HG02678 (cell line): Measurements from ENCODE around the gene CYBC1.
A peak's percentile ranks its signal among the peaks of the same experiment; 100 is the strongest.

Experiments
- ATAC-seq: cut with Tn5 transposase; IDR thresholded peaks from one replicate; pipeline ENCODE4 v1.9.1; 2021; ENCODE audit warnings: mild to moderate bottlenecking, moderate library complexity; ENCODE audit not compliant: unreplicated experiment

The CYBC1 gene

DNA sequence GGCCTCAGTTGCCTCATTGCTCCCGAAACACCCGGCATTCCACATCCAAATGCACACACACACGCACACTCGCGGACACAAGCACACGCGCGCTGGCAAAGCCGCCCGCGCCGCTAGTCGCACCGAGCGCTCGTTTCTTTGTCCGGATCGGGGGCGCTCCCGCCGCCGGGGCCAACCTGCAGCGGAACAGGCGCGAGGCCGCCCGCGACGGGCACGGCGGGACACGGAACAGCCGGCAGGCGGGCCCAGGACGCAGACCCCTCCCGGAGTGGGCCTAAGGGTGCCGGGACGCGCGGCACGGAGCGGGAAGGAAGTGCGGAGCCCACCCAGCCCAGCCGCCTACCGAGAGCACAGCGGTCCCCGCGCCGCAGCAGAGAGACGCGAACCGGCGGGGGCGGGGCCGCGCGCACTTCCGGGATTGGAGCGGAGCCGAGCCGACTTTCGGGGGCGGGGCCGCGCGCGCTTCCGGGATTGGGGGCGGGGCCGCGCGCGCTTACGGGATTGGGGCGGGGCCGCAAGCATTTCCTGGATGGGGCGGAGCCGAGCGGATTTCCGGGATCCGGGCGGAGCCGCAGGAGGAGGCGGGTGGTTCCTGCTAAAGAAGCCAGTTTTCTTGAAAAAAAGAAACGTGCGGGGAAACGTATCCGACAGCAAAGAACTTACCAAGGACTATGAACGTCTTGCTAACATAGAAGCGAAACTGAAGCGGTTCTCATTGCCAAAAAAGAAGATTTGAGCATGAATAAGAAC, at the start of gene CYBC1:
TSS of gene CYBC1 (minus strand) at position 396 of the 750 bp plus-strand sequence. CDS start 1,498 bp downstream, outside the sequence.
- ATAC-seq, result peak; percentile 65

DNA sequence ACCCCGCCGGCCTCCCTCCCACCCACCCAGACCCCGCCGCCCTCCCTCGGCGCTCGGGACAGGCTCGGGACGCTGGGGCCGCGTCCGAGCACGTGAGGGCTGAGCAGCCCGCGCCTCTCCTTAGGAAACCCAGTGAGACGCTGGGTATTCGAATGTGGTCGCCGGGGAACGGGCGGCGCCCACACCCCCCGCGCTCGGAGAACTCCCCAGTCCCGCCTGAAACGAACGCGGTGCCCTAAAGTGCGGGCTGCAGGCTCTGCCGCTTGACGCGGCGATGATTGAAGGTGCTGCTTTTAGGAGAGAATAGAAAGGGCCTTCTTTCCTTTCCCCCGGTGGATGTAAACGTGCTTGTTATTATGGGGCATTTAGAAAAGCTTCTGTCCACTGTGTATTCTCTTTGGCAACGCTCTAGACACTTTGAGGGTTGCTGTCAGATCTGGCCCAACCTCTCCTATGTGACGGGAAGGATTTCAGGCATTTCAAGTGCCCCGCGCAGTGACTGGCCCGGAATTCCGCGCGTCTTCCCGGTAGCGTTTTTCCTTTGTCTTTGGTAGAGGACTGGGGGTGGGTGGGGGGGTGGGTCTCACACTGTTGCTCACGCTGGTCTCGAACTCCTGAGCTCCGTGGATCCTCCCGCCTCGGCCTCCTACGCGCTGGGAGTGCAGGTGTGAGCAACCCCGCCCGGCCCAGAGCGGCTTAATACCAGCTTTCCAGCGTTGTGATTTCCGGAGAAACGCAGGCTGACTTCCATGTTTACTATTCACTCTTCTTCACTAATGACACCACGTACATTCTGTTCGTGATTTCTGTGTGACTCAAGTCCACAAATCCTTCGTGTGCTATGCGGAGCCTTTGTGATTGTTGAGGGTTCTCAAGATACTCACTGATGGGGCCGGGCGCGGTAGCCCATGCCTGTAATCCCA, 47.2 kb upstream of the CYBC1 start:
- ATAC-seq, result peak; percentile 23

DNA sequence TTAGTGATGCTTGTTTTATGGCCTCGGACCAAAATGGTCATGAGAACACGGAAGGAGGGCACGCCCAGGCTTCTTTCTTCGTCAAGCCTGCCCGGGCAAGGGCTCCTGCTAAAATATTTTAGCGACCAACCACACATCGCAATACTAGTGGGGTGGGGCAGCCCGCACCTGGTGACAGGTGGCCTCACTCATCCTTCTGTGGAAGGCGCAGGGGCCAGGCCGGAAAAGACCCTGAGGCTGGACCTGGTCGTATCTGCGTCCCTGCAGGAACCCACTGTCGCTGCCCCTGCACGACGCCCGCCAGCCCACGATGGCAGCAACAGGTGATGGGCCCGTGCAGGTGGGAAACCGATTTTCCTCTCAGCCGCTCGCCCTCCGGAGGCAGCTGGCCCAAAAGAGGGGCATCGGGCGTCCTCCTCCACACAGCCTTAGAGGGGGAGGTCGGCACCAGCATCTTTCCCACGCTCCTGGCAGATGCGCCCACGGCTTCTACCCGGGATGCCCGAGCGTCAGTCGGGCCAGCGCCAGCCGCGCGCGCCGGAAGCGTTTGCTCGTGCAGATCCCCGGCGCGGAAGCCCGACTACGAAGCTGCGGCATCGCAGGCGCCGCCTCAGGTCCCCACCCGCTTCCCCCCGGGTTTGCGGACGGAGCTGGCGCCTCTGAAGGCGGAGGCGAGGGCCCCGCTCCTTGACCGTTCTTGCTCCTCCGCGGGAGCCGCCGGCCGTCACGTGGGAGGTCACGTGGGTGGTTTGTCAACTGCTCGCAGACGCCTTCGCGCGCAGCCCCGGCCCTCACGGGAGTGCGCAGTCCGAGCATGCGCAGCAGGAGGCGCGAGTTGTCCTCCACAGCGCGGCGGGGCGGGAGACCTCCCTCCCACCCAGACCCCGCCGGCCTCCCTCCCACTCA, 46.2 kb upstream of the CYBC1 start:
- ATAC-seq, result peak; percentile 59

DNA sequence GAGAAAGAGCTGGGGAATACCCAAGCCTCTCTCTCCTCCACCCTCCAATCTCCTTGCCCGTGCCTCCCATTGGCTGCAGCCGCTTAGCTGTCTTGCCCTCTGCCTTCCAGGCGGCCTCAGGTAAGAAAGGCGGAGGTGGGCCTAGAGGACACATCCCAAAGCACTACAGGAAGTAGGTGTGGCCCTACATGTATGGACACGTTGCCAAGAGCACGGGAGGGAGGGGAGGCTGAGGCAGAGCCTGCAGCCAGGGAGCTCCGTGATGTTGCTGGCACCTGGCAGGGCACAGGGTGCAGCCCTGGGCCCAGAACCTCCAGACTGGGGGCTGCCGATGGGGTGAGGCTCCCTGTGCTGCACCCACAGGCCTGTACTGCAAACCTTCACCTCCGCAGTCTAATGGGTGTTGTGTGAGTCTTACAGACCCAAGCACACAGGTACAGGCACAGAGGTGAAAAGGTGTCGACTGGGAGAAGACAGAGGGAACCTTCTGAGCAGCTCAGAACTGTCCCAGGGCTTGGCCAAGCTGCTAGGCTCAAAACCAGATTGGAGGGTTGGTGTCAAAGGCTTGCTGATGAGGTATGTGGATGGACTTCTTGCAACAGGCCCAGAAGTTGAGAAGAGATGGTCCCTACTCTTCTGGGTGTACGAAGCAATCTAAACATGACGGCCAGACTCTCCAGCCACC, 45.4 kb upstream of the CYBC1 start:
- no peak for ATAC-seq

DNA sequence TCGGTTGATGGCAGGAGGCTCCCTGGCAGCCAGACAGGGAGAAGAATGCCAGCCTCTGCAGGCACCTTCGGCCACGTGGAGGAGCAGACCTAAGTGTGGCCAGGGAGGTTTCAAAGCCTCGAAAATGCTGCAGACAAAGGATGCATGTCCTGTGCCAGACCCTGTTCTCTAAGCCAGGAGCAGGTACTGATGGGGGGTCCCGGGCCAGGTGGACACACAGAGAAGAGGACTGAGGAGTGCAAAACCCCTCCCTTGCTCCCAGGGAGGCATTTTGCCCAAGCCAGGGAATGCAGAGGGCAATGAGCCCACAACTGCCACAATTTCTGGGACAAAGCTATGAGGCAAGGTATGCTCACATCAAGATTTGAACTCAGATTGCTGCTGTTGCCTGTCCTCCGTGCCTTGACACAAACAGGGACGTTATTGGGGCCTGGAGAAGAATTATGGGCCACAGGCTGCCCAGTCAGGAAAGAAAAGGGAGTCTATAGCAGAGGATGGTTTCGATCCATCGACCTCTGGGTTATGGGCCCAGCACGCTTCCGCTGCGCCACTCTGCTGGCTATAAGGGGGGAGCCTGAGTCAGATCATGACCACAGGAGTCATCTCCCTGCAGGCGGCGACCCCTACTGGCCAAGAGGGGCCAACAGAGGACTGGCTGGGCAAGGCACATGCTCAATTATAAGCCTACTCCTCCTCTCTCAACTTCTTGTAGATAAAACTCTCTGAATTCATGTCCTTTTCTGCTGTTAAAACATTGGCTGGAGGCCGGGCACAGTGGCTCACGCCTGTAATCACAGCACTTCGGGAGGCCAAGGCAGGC, 43.9 kb upstream of the CYBC1 start:
- peak; percentile 53 for ATAC-seq

DNA sequence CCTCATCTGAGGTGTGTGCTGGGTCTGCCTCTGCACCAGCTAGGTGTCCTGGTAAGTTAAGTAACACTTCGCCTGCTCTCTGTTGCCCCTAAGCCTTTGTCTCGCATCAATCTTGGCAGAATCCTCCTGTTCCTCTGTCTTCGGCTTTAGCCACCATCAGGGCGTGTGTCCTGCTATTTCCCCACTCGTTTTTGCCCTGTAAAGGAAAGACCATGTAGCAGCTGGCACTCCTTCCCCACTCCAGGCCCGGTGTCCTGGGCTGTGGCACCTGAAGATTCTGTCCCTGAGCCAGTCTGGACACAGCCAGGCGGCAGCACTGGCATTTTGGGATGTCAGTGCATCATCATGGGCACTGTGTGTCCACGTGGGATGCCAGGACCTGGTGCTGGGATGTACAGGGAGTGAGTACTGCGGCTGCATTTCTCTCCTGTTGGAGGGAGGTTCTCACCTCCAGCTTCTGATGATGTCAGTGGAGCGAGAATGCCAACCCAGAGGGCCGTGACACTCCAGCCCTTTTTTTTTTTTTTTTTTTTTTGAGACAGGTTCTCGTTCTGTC, 42.8 kb upstream of the CYBC1 start:
- no peak for ATAC-seq

DNA sequence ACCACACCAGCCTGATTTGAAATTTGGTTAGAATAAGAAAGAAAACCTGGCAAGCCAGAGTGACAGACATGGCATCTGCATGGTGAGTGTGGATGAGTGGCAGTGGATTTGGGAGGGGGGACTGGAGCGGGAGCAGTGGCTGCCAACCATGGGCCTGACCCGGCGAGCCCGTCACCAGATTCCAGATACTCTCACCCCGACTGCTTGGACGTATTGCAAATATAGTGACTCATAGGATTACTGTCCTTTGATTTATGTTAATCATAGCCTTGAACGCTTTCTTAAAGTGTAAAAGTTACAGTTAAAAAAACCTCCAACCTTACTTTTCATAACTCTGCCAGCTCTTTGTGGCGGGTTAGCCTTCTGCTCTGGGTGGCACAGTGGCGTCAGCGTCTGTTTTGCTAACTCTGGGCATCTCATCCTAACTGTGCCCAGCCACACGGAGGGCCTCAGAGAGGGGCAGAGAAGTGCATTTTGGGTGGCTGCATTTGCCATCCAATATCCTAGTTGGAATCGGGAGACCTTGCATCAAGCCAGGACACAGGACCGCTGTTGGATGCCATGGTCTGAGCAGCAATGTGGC, 42.2 kb upstream of the CYBC1 start:
- ATAC-seq, result no peak

DNA sequence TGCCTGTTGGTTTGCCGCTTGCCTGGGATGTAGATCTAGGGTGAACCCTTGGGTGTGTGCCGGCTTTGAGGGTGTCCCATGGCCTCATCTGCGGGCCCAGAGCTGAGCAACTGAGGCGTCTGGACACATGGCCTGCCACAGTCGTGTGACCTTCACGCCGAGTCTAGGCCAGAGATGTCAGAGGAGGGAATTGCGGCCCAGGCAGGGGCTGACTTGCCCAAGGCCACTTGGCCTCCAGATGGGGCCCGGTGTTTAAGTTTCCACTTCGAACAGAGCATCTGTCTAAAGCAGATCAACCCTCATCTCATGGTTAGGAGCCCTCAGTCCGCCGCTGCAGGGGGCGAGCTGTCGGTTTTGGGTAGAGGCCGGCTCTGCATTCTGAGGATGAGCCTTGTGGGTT, 41.0 kb upstream of the CYBC1 start:
- ATAC-seq, result no peak

DNA sequence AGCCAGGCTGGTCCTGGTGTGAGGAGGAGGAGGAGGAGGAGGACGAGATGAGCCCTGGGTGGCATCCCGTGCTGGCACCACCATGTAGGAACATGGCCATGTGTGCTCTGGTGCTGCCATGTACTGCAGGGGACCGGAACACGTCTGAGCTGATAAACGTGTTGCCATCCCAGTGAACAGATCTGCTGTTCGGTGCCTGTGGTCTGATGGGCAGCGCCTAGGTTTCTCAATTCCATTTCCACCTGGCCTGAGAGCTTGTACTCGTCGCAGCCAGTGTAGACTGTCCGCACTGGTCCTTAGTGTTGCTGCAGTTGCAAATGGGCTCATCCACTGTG, 40.6 kb upstream of the CYBC1 start:
- no peak for ATAC-seq

DNA sequence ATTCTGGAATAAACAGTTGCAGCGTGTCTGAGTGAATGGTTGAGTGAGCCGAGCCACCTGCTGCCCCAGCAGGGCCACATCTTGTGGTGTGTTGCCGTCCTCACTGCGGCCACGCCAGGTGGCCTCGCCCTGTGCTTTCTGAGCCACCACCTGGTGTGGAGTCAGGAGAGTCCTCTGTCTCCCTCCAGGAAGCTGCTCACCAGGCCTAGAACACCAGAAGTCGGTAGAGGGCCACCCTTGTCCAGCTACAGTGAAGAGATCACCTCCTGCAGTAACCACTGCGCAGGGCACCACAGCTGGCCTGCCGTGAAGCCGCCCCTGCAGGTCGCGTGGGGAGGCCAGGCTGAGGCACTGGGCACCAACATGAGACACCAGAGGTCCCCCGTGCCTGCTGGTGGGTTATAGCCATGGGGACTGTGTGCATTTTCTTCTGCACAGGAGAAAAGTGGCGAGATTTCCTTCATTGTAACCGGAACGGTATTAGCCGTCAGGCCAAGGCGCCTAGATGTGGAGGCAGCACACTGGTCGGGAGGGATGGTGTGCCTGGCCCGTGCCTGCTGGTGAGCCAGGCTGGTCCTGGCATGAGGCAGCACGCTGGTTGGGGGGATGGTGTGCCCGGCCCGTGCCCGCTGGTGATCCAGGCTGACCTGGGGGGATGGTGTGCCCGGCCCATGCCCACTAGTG, 40.1 kb upstream of the CYBC1 start:
- ATAC-seq, result no peak

DNA sequence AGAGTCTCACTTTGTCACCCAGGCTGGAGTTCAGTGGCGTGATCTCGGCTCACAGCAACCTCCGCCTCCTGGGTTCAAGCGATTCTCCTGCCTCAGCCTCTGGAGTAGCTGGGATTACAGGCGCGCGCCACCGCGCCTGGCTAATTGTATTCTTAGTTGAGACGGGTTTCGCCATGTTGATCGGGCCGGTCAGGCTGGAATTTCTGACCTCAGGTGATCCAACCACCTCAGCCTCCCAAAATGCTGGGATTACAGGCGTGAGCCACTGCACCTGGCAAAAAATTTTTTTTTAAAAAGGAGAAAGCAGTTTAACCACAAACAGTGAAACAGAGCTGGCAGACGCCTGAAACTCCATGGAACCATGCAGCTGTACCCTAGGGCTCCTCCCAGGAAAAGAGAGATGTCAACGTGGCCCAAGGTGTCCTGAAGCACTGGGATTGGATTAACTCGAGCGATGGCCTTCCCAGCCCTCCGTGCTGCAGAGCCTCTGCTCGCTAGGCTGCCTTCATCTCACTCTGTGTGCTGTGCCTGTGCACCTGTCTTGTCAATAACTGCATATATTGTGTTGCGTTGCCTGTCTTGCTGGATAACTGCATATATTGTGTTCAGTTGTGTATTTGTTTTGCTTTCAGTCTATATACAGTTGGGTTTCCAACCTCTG, 39.4 kb upstream of the CYBC1 start:
- no peak for ATAC-seq

DNA sequence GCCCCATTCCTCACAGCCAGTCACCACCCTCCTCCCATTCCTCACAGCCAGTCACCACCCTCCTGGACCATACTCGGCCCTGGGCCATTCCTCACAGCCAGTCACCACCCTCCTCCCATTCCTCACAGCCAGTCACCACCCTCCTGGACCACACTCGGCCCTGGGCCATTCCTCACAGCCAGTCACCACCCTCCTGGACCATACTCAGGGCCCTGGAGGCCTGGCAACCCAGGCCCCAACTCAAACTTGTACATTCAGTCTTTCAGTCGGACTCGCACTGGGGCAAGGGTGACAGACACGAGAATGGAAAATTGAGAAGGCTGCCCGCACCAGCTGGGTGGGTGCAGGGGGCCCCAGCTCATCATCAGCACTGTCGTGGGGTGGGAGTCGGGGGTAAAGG, 38.6 kb upstream of the CYBC1 start:
- ATAC-seq, result no peak

DNA sequence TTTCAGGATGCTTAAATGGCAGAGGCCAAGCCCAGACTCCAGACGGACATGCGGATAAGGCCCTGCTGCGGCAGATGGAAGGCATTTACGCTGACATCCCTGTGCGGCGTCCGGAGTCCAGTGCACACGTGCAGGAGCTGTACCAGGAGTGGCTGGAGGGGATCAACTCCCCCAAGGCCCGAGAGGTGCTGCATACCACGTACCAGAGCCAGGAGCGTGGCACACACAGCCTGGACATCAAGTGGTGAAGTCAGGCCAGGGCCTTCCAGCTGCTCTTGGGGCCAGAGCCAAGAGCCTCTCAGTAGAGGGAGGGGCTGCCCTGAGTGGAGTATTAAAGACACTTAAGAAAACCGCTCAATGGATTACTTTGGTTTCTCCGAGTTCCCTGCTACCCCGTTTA, 37.4 kb upstream of the CYBC1 start:
- ATAC-seq, result no peak

DNA sequence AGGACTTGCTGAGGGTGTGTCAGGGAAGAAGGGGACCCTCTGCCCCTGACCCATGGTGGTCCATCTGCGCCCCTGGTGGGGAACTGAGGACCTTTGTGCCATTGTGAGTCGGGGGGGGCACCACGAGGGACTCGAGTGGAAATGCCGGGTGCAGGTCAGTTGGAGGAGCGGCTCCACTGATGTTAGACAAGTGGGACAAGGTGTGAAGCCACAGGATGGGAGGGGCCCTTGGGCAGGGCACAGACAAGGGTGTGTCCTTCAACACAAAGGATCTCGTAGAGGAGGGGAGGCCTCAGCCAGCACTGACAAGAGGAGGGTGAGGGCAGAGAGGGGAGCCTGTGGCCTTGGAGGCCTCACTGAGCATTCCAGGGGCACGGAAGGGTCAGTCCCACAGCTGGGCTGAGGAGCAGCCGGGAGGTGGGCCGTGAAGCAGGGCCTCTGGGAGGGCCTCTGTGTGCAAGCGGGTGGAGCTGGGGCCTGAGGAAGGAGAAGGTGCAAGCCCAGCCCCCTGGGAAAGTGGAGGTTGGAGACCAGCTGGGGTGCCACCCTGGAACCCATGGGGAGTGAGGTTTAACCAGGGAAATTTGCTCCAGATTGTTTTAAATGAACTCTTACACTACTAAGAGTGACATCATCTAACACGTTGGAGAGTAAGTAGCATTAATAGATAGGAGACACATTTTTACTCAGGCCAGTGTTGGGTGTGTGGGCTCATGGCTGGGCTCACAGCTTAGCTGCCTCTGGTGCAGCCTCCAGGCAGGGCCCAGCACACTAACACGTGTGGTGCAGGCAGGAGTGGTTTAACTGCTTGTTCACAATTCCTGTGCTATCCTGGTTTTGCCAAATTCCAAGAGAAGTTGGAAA, 35.9 kb upstream of the CYBC1 start:
- ATAC-seq, result no peak

DNA sequence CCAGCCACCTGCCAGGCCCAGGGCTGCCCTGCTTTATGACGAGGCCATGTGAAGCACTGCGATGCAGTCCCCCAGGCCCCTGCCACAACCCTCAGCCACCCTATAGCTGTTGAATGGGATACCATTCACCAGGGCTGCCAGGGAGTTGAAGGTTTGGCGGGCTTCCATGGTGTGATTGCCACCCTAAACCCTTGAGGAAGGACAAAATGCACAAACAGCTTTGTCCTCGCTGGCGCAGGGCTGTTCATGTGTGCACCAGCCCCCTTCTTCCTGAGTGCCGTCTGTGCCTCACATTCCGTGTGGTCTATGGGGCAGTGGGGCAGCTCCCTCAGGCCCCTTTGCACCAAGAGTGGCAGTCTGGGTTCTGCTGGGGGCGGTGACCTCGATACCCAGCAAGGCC, 33.3 kb upstream of the CYBC1 start:
- no peak for ATAC-seq

DNA sequence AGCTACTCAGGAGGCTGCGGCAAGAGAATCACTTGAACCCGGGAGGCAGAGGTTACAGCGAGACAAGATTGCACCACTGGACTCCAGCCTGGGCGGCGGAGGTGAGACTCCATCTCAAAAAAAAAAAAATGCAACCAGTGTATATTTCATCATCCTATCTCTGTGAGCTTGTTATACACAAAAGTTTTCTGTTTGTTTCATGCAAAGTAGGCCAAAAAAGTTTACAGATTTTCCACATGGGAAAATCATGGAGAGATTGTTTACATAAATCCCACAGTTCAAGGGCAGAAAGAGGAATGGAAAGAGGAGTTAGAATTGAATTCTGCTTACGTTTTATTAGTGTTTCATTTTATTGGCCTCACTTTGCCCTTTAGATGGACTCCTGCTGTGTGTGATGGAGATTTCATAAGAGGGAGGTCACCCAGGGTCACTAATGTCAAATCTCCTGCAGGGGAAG, 32.7 kb upstream of the CYBC1 start:
- no peak for ATAC-seq

DNA sequence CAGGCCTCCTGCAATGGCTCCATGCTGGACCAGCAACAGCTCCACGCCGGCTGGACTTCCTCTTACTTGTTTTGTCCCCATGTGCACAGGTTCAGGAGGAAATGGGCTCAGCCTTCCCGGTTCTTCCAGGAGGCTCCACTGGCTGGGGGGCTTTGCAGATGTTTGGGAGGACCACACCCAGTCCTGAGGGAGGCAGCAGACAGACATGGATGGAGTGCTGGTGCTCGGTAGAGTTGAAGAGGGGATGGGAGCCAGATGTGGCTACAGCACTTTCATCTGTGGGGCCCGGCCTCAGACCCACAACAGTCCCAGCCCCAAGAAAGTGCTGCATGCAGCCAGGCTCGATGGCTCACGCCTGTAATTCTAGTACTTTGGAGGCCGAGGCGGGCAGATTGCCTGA, 29.8 kb upstream of the CYBC1 start:
- no peak for ATAC-seq
